Activated CD4-positive, alpha-beta T cell treated with anti-CD3 and anti-CD28 coated beads, Interleukin-2, amount 10 ng/mL, durations not matched to agents 7 days and 5 days (primary cell): ENCODE results near the gene PRSS23. TPM values are rescaled to one million over a fixed set of nuclear protein-coding genes. Genes with fewer than 3 reads are reported as not detected.
"Not testable (repeated sequence)": the region's sequence is repeated elsewhere in the genome, so short reads cannot be mapped to it uniquely, and the experiment has no call there.

ENCODE experiments used
- CTCF ChIA-PET: fragments of 350-600 bp; sonication (Branson Sonifier 250); formaldehyde crosslinking; loops from one replicate; lab custom pipeline; 2021; ENCODE audit warnings: antibody characterized with exemption; lab: Charles Lee
- POLR2A ChIA-PET: fragments of 350-600 bp; sonication (Branson Sonifier 250); formaldehyde crosslinking; loops from one replicate; lab custom pipeline; 2021; ENCODE audit warnings: antibody characterized with exemption; lab: Charles Lee
- DNase-seq: peaks from one replicate; pipeline ENCODE4 v3.0.0-alpha.2; 2020
- H3K27ac Mint-ChIP-seq: one replicate; pipeline ENCODE4 v1.8.0; 2021; ENCODE audit warnings: mild to moderate bottlenecking, moderate library complexity, mixed read lengths
- H3K27me3 Mint-ChIP-seq: one replicate; pipeline ENCODE4 v1.8.0; 2021; ENCODE audit warnings: mixed read lengths
- H3K36me3 Mint-ChIP-seq: one replicate; pipeline ENCODE4 v1.8.0; 2021; ENCODE audit warnings: low read depth, mixed read lengths
- H3K4me1 Mint-ChIP-seq: one replicate; pipeline ENCODE4 v1.8.0; 2021; ENCODE audit warnings: mixed read lengths
- H3K4me3 Mint-ChIP-seq: one replicate; pipeline ENCODE4 v1.8.0; 2021; ENCODE audit warnings: mild to moderate bottlenecking, moderate library complexity, mixed read lengths
- H3K9me3 Mint-ChIP-seq: one replicate; pipeline ENCODE4 v1.8.0; 2021; ENCODE audit warnings: mixed read lengths
- total RNA-seq, 2 experiments: library from RNA; stranded (reverse); gene quantifications; one replicate each; pipeline ENCODE4 v1.2.3, GENCODE V29; 2021

Gene PRSS23
- total RNA-seq, 2 experiments from 2014 or later: 0.35 to 0.40 TPM

DNA sequence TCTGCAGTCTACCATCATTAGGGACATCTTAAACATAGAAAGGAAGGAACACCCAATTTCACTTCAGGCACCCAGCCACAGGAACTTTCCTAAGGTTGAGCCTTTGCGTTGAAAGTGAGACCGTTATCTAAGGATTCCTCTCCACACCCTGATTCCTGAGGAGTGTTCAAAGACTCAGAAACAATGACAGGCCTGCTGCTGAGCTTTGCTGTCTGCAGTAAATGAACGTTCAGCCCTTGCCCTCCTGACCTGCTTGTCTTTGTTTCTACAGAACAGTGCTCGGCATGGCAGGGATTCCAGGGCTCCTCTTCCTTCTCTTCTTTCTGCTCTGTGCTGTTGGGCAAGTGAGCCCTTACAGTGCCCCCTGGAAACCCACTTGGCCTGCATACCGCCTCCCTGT is 7.0 kb downstream of the PRSS23 start:
- ChIA-PET CTCF (interaction anchor here (0.9 to 1.4 kb wide), 2 partner anchors 94 to 199 kb away, joined by 3 to 6 read pairs; no protein-coding TSS in a partner anchor), POLR2A (no interaction called here)
- no peak overlapping the region for H3K4me3 Mint-ChIP-seq
- no peak overlapping the region for H3K27ac Mint-ChIP-seq
- peaks cover 33% of the 10 kb centered on the region for H3K4me1 Mint-ChIP-seq
- peaks cover 44% of the 10 kb centered on the region for H3K27me3 Mint-ChIP-seq
- H3K36me3 Mint-ChIP-seq: peaks cover 2% of the 10 kb centered on the region
- DNase-seq: no peak
- H3K9me3 Mint-ChIP-seq: no peaks in the 10 kb centered on the region

DNA sequence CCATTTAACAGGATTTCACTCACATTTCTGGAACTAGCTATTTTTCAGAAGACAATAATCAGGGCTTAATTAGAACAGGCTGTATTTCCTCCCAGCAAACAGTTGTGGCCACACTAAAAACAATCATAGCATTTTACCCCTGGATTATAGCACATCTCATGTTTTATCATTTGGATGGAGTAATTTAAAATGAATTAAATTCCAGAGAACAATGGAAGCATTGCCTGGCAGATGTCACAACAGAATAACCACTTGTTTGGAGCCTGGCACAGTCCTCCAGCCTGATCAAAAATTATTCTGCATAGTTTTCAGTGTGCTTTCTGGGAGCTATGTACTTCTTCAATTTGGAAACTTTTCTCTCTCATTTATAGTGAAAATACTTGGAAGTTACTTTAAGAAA is 9.2 kb downstream of the PRSS23 start:
- H3K27me3 Mint-ChIP-seq: peaks cover 38% of the 10 kb centered on the region
- POLR2A ChIA-PET: no interaction called here
- CTCF ChIA-PET: no interaction called here

DNA sequence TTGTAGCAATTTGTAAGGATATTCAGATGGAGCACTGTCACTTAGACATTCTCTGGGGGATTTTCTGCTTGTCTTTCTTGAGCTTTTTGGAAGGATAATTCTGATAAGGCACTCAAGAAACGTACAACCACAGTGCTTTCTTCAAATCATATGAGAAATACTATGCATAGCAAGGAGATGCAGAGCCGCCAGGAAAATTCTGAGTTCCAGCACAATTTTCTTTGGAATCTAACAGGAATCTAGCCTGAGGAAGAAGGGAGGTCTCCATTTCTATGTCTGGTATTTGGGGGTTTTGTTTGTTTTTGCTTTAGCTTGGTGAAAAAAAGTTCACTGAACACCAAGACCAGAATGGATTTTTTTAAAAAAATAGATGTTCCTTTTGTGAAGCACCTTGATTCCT is 9.9 kb downstream of the PRSS23 start:
- ChIA-PET POLR2A (interaction anchor here (0.7 kb wide), 1 partner anchor 276 kb away, joined by 5 read pairs; no protein-coding TSS in a partner anchor), CTCF (no interaction called here)
- Mint-ChIP-seq H3K27ac (no peak overlapping the region), H3K27me3 (peaks cover 35% of the 10 kb centered on the region), H3K36me3 (peaks cover 2% of the 10 kb centered on the region), H3K4me1 (peaks cover 18% of the 10 kb centered on the region), H3K4me3 (no peak overlapping the region), H3K9me3 (no peaks in the 10 kb centered on the region)
- DNase-seq: no peak

More for the DNA sequence above, 9.2 kb downstream of the PRSS23 start:
- no peak overlapping the region for H3K27ac Mint-ChIP-seq
- peaks cover 2% of the 10 kb centered on the region for H3K36me3 Mint-ChIP-seq
- peaks cover 25% of the 10 kb centered on the region for H3K4me1 Mint-ChIP-seq
- H3K9me3 Mint-ChIP-seq: no peaks in the 10 kb centered on the region
- DNase-seq: no peak
- H3K4me3 Mint-ChIP-seq: no peak overlapping the region

DNA sequence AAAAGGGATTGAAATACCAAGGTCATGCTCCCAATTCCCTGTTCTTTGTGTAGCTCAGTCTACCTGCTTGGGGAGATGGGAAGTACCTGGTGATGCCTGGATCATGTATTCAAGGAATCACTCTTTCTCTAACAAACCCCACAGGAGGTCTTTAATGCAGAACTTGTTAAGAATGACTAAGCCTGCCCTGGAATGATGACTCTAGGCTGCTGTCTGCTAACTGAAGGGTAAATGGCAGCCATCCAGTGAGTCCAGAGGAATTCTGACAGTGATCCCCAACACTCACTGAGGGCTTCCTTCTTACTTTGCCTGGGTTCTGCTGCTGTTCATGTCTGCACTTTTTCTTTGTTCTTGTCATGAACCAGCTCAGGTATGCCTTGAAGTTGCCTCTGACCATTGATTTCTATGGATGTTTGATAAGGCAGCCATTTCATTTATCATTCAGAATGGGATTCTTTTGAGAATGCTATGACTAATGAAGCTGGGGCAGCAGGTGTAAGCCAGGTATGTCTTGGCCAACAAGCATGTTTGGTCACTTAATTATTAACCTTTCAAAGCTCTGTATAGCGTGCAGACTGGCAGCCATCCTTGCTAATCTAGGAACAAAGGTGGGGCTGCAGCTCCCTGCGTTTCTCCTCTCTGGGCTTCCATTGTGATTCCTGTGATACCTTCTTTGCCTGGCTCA is 11.4 kb downstream of the PRSS23 start:
- H3K27me3 Mint-ChIP-seq: peaks cover 47% of the 10 kb centered on the region
- no peak overlapping the region for H3K27ac Mint-ChIP-seq
- ChIA-PET POLR2A (no interaction called here), CTCF (no interaction called here)
- no peak overlapping the region for H3K4me3 Mint-ChIP-seq
- H3K36me3 Mint-ChIP-seq: peaks cover 2% of the 10 kb centered on the region
- no peak for DNase-seq
- H3K4me1 Mint-ChIP-seq: peaks cover 4% of the 10 kb centered on the region
- H3K9me3 Mint-ChIP-seq: no peaks in the 10 kb centered on the region

DNA sequence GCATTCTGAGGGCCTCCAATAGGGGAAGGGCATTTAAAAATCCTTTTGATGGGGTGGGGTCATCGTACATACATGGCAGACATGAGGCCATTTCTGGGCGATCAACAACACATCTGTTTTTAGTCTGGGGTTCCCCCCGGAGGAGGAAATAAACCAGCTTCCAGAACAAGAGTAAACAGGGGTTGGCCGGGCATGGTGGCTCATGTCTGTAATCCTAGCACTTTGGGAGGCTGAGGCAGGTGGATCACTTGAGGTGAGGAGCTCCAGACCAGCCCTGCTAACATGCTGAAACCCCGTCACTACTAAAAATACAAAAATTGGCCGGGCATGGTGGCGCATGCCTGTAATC is 12.0 kb downstream of the PRSS23 start:
- peaks cover 2% of the 10 kb centered on the region for H3K36me3 Mint-ChIP-seq
- CTCF ChIA-PET: no interaction called here

DNA sequence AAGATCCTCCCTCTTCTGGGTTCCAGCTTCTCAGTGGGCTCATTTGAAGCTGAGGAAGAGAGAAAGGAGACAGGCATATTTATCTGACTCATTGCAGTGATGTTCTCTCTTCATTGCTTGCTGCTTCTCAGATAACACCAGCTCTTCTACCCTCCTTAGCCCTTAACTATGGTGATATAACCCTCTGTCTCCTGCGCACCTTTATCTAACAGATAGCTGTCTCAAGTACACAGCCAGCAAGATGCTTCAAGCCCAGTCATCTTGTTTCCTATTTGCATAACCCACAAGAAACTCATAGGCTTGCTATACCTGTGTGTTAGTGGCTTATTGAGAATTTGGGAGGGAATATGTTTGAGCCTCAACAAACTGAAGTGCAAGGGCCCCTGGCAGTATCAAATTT is 12.6 kb downstream of the PRSS23 start:
- ChIA-PET CTCF (interaction anchor here (0.6 kb wide), 1 partner anchor 230 kb away, joined by 4 read pairs; no protein-coding TSS in a partner anchor), POLR2A (no interaction called here)
- DNase-seq: no peak
- Mint-ChIP-seq H3K27ac (no peak overlapping the region), H3K27me3 (peaks cover 50% of the 10 kb centered on the region), H3K9me3 (no peaks in the 10 kb centered on the region), H3K36me3 (no peaks in the 10 kb centered on the region), H3K4me1 (no peaks in the 10 kb centered on the region), H3K4me3 (no peak overlapping the region)

More for the DNA sequence above, 12.0 kb downstream of the PRSS23 start:
- H3K27me3 Mint-ChIP-seq: peaks cover 50% of the 10 kb centered on the region
- no peak overlapping the region for H3K27ac Mint-ChIP-seq
- no peak overlapping the region for H3K4me3 Mint-ChIP-seq
- H3K4me1 Mint-ChIP-seq: no peaks in the 10 kb centered on the region
- DNase-seq: no peak
- POLR2A ChIA-PET: no interaction called here
- no peaks in the 10 kb centered on the region for H3K9me3 Mint-ChIP-seq

DNA sequence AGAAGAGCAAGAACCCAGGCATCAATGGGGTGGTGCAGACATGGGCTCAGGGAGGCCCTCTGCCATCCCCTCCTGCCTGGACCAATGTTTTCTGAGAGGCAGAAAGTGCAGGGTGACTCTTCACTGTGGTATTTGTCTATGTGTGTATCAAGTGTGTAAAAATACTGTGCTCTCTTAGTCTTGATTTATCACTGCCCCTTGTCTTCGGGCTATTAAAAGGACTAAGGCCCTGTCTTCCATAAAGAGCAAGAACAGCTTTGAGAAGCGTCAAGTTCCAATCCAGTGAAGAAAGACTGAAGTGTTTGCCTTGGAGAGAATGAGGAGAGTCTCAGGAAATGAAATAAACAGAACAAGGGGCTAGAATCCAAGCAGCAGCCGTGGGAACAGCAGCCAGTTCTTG is 14.4 kb downstream of the PRSS23 start:
- Mint-ChIP-seq H3K9me3 (no peaks in the 10 kb centered on the region), H3K27ac (no peak overlapping the region), H3K36me3 (no peaks in the 10 kb centered on the region), H3K4me1 (peaks cover 5% of the 10 kb centered on the region), H3K27me3 (peaks cover 47% of the 10 kb centered on the region), H3K4me3 (no peak overlapping the region)
- ChIA-PET POLR2A (no interaction called here), CTCF (interaction anchor here (0.6 to 1.0 kb wide), 2 partner anchors 9 to 310 kb away, joined by 3 to 5 read pairs; no protein-coding TSS in a partner anchor)
- DNase-seq: no peak

DNA sequence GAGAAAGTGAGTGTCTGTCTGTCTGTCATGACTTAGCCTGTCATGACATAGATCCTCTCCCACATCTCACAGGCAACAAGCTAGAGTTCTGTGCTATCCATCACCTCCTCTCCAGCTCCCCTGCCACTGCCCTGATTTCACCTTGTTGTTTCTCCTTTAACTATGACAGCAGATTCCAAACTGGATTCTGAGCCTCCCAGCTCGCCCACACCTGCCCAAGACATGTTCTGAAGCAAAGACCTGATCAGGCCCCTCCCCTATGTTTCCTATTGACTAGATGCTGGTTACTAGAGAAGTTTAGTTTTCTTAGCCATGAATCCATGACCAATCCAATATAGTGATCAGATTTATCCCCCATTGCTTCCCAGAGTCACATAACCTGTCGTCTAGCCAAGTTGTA is 15.4 kb downstream of the PRSS23 start:
- H3K27ac Mint-ChIP-seq: no peak overlapping the region
- H3K27me3 Mint-ChIP-seq: peaks cover 43% of the 10 kb centered on the region
- H3K9me3 Mint-ChIP-seq: no peaks in the 10 kb centered on the region
- POLR2A ChIA-PET: no interaction called here
- no peak overlapping the region for H3K4me3 Mint-ChIP-seq
- DNase-seq: no peak
- peaks cover 5% of the 10 kb centered on the region for H3K4me1 Mint-ChIP-seq
- CTCF ChIA-PET: no interaction called here
- no peaks in the 10 kb centered on the region for H3K36me3 Mint-ChIP-seq

DNA sequence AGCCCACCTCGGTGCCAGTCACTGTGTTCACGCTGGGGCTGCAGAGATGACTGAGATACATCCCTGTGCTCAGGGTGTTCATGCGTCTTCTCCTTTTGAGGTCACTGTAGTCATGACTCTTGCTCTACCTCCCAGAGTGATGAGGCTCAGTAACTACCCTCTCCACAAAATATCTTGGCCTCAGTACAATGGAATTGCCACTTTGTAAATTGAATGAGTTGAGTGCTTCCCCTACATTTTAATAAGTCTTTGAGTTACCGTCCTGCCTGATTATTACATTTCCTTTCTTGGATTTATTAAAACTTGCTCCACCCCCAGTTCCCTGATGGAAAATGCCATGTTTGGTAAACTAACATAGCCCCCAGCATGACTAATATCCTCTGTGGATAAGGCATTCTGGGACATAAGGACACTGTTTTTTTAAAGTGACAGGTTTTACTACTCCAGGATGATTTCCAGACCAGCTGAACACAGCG is 15.9 kb downstream of the PRSS23 start:
- Mint-ChIP-seq H3K4me3 (no peak overlapping the region), H3K27ac (no peak overlapping the region), H3K36me3 (no peaks in the 10 kb centered on the region), H3K4me1 (peaks cover 5% of the 10 kb centered on the region), H3K9me3 (no peaks in the 10 kb centered on the region), H3K27me3 (peaks cover 41% of the 10 kb centered on the region)
- ChIA-PET POLR2A (no interaction called here), CTCF (no interaction called here)
- DNase-seq: no peak

DNA sequence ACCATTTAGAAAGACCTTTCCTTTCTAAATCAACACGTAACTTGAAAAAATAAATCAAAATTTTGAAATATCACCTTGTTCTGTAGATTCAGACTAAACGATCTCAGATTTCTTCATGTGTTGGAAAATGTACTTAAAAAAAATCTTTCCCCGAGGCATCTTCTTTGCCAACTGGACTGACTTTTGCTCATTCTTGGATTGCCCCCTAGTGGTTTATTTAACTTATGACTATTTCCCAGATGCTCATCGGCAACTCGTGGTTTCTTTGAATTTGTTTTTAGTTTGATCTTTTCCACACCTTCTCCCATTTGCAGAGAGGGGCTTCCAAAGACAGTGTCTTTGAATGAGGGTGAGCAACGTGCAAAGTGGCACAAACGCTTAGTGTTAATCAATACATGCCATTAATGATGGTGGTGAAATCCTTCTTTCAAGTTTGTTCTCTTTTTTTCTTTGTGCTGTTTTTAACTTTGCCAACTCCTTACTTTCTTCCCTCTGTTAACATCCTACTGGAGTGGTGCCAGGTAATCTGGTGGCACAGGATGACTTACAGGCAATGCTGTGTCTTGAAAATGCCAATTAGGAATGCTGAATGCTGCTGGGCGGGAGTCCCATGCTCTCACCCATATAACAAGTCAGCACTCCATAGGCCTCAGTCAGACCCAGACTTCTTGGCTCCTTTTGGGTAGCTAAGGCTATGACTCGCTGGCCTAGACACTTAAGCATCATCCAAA is 18.3 kb downstream of the PRSS23 start:
- Mint-ChIP-seq H3K36me3 (no peaks in the 10 kb centered on the region), H3K4me1 (peaks cover 5% of the 10 kb centered on the region), H3K27me3 (peaks cover 35% of the 10 kb centered on the region), H3K27ac (no peak overlapping the region), H3K4me3 (no peak overlapping the region), H3K9me3 (no peaks in the 10 kb centered on the region)
- ChIA-PET CTCF (no interaction called here), POLR2A (no interaction called here)
- DNase-seq: peak; percentile 14

DNA sequence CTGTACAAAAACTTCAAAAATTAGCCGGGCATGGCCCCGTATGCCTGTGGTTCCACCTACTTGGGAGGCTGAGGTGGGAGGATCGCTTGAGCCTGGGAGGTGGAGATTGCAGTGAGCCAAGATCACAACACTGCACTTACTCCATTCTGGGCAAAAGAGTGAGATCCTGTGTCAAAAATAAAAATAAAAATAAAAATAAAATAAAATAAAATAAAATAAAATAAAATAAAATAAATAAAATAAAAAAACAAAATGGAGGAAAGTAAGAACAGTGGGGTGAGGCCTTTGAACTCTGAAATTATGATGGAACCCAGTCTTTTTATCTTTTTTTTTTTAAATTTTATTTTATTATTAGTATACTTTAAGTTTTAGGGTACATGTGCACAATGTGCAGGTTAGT is 23.8 kb downstream of the PRSS23 start:
- H3K27me3 Mint-ChIP-seq: peaks cover 13% of the 10 kb centered on the region
- H3K4me3 Mint-ChIP-seq, DNase-seq, H3K36me3 Mint-ChIP-seq, CTCF ChIA-PET, H3K4me1 Mint-ChIP-seq, H3K27ac Mint-ChIP-seq, POLR2A ChIA-PET, H3K9me3 Mint-ChIP-seq: not testable (repeated sequence)

DNA sequence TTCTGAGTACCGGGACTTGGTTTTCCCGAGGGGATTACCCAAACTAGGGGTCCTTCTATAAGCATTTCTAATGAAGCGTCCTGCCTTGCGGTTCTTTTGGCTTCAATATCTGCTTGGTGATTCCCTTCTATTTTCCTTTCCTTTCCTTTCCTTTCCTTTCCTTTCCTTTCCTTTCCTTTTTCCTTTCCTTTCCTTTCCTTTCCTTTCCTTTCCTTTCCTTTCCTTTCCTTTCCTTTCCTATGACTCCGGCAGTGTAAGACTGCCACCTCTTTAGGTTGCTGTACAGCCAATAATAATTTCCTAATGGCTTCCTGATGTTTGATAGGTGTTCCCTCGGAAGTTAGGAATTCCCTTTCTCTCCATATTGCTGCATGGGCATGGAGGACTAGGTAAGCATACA is 34.0 kb downstream of the PRSS23 start:
- DNase-seq, POLR2A ChIA-PET, H3K27me3 Mint-ChIP-seq, CTCF ChIA-PET, H3K4me3 Mint-ChIP-seq, H3K36me3 Mint-ChIP-seq, H3K9me3 Mint-ChIP-seq, H3K4me1 Mint-ChIP-seq: not testable (repeated sequence)
- H3K27ac Mint-ChIP-seq: peak overlapping the region; percentile 57

DNA sequence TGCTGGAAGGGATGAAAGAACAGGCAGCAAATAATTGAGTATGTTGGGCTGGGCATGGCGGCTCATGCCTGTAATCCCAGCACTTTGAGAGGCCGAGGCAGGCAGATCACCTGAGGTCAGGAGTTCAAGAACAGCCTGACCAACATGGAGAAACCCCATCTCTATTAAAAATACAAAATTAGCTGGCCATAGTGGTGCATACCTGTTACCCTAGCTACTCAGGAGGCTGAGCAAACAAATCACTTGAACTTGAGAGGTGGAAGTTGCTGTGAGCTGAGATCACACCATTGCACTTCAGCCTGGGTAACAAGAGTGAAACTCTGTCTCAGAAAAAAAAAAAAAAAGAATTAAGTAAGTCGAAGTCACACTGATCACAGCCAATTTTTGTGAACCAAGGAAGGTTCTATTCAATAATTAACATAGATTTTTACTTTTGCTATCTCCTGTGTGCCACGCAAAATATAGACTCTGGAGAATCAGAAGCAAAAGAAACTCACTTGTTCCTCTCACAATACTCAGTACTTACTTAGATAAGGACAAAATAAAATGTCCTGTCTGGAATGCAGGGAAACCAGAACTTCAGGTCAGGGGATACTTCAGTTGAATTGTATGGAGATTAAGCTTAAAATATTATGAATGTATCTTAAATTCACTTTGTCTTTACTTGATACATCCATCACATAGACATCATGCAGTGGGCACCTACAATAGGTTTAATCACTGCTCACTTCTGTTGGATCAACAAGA is 44.6 kb downstream of the PRSS23 start:
- H3K4me1 Mint-ChIP-seq, H3K27ac Mint-ChIP-seq, H3K4me3 Mint-ChIP-seq, DNase-seq, H3K36me3 Mint-ChIP-seq, H3K9me3 Mint-ChIP-seq, POLR2A ChIA-PET: not testable (repeated sequence)
- CTCF ChIA-PET: interaction anchor here (0.7 kb wide), 1 partner anchor 1932 kb away, joined by 3 read pairs; no protein-coding TSS in a partner anchor
- H3K27me3 Mint-ChIP-seq: peaks cover 15% of the 10 kb centered on the region
